BE2C (cell line): ENCODE measurements around the gene PANK1.

ENCODE experiments used
- DNase-seq: peaks from one replicate; pipeline ENCODE4 v3.0.0-alpha.2; 2020
- H3K27me3 ChIP-seq: fragments of 250-450 bp; sonication (Bioruptor Pico); 2 replicates; pipeline ENCODE4 v1.5.1; 2020; ENCODE audit warnings: mild to moderate bottlenecking
- H3K36me3 ChIP-seq: fragments of 250-450 bp; sonication (Bioruptor Pico); 2 replicates; pipeline ENCODE4 v1.5.1; 2020; ENCODE audit warnings: mild to moderate bottlenecking
- H3K4me1 ChIP-seq: fragments of 250-450 bp; sonication (Bioruptor Pico); 2 replicates; pipeline ENCODE4 v1.5.1; 2020
- H3K4me3 ChIP-seq: 2 replicates; pipeline ENCODE4 v1.5.1; 2011; ENCODE audit warnings: low read depth, low read length
- H3K9me3 ChIP-seq: fragments of 250-450 bp; sonication (Bioruptor Pico); 2 replicates; pipeline ENCODE4 v1.5.1; 2020
- TF ChIP-seq, protein P1 (sequence below): IDR thresholded peaks from 2 replicates; pipeline ENCODE4 v1.5.1; 2012; ENCODE audit warnings: mild to moderate bottlenecking, low read depth, low read length

Gene PANK1

DNA sequence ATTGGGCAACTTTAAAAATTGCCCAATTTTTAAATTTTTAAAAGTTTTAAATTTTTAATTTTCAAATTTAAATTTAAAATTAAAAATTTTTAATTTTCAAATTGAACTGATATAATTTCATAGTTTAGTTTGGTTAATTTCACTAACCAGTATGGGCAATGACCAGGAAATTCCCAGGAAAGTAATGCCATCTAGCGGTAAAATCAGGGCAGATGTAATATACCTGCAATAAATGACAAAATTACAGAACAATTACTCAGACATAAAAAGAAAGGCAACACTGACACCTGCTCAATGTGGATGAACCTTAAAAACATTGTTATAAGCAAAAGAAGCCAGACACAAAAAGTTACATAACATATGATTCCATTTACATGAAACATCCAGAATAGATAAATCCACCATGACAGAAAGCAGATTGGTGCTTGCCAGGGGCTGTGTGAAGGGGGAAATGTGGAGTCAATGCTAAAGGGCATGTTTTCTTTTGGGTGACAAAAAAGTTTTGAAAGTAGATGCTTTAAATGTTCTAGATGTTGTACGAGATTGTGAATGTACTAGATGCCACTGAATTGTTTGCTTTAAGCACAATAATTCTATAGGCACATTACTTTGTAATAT is 81.1 kb downstream of the PANK1 start:
- Histone ChIP-seq H3K4me3 (no peak overlapping the region), H3K36me3 (no peaks in the 10 kb centered on the region), H3K27me3 (peaks cover 2% of the 10 kb centered on the region; the same call in 1 of the 2 replicates), H3K9me3 (no peaks in the 10 kb centered on the region), H3K4me1 (no peaks in the 10 kb centered on the region)
- peak; percentile 15 for DNase-seq
- TF ChIP-seq, protein P1, sequence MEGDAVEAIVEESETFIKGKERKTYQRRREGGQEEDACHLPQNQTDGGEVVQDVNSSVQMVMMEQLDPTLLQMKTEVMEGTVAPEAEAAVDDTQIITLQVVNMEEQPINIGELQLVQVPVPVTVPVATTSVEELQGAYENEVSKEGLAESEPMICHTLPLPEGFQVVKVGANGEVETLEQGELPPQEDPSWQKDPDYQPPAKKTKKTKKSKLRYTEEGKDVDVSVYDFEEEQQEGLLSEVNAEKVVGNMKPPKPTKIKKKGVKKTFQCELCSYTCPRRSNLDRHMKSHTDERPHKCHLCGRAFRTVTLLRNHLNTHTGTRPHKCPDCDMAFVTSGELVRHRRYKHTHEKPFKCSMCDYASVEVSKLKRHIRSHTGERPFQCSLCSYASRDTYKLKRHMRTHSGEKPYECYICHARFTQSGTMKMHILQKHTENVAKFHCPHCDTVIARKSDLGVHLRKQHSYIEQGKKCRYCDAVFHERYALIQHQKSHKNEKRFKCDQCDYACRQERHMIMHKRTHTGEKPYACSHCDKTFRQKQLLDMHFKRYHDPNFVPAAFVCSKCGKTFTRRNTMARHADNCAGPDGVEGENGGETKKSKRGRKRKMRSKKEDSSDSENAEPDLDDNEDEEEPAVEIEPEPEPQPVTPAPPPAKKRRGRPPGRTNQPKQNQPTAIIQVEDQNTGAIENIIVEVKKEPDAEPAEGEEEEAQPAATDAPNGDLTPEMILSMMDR, result peak; percentile 70

DNA sequence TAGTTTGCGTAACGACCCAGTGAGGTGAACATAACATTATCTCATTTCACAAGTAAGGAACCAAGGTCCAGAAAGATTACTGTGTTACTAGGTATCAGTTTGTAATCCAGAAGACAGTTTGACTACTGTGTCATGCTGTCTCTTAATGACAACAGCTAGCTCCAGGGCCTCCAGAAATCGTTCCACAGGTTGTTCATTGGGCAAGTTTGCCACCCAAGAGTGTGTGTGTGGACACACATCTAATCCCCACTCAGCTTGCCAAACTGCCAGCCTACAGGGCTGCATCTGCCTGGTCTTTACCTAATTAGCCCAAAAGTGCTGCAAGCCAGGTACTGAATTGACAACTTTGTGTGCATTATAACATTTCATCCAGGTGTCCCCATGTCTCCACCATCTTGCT is 81.7 kb downstream of the PANK1 start:
- Histone ChIP-seq H3K9me3 (no peaks in the 10 kb centered on the region), H3K36me3 (no peaks in the 10 kb centered on the region), H3K27me3 (peaks cover 2% of the 10 kb centered on the region; the same call in 1 of the 2 replicates), H3K4me1 (no peaks in the 10 kb centered on the region), H3K4me3 (no peak overlapping the region)
- TF ChIP-seq, protein P1, result no peak
- DNase-seq, result no peak

DNA sequence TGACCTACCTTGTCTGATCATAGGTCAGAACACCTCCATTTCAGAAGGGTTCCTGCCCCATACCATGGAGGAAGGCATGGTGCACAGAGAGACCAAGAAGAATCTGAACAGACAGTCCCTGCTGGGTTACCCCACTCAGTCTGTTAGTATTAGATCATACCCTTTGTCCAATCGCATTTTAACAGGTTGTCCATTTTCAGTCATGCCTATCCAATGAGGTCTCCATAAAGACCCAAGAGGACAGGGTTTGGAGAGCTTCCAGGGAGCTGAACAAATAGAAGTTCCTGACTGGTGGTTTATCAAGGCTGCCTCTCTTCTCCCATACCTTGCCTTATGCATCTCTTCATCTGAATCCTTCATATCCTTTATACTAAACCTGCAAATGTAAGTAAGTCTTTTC is 88.4 kb downstream of the PANK1 start:
- H3K4me3 ChIP-seq, result no peak overlapping the region
- H3K4me1 ChIP-seq, result no peaks in the 10 kb centered on the region
- H3K36me3 ChIP-seq, result no peaks in the 10 kb centered on the region
- no peaks in the 10 kb centered on the region for H3K9me3 ChIP-seq
- H3K27me3 ChIP-seq, result no peaks in the 10 kb centered on the region
- DNase-seq, result no peak
- TF ChIP-seq, protein P1, result no peak

DNA sequence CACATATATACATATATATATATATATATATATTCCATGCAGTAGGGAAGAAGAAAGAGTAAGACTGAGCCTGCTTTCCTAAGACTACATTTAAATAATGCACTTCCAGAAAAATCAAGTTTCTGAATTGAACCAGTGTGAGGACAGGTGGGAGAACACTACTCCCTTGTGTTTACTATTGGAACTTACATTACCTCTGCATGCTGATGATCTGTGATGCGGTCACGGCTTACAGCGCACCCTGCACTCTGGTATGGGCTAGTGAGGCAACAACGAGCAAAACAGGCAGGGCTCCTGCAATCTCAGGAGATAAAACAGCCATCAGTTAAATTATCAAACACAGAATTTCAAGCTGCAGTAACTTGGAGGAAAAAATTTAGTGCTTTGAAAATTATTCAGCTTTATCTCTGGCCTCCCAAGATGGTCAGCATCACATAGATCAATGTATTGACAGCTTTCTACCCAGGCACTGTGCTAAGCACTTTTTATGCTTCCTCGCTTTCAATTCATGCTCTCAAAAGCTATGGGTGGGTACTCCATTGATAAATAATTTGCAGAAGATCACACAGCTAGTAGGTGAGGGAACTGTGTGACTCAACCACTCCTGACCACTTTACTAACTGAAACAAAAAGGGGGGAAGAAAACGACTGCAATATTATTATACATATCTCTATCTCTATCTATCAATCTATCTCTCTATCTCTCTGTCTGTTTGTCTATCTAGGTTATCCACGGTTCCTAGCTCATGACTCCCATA is 89.2 kb downstream of the PANK1 start:
- Histone ChIP-seq H3K36me3 (no peaks in the 10 kb centered on the region), H3K27me3 (no peaks in the 10 kb centered on the region), H3K4me3 (no peak overlapping the region), H3K4me1 (no peaks in the 10 kb centered on the region), H3K9me3 (no peaks in the 10 kb centered on the region)
- TF ChIP-seq, protein P1, result peak; percentile 19; the same call in 1 of the 2 replicates
- DNase-seq, result no peak

DNA sequence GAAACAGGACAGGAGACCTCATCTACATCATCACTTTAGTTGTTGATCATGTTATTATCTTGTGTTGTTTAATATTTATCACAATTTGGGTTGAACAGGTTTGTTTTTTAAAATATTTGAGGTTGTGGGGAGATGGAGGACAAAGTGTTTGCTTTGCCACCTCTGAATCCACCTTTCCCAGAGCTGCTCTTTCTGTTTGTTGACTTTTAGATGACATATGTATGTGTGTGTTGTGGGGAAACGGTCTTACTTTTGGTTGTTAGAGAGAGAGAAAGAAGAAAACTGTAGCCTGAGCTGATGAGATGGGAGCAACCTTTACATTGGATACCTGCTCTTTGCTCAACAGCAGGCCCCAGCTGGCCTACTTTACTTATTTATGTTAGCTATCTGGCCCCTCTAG is 90.6 kb downstream of the PANK1 start:
- H3K36me3 ChIP-seq, result no peaks in the 10 kb centered on the region
- no peak overlapping the region for H3K4me3 ChIP-seq
- H3K4me1 ChIP-seq, result no peaks in the 10 kb centered on the region
- H3K27me3 ChIP-seq, result no peaks in the 10 kb centered on the region
- no peak for DNase-seq
- TF ChIP-seq, protein P1, result no peak
- H3K9me3 ChIP-seq, result no peaks in the 10 kb centered on the region

DNA sequence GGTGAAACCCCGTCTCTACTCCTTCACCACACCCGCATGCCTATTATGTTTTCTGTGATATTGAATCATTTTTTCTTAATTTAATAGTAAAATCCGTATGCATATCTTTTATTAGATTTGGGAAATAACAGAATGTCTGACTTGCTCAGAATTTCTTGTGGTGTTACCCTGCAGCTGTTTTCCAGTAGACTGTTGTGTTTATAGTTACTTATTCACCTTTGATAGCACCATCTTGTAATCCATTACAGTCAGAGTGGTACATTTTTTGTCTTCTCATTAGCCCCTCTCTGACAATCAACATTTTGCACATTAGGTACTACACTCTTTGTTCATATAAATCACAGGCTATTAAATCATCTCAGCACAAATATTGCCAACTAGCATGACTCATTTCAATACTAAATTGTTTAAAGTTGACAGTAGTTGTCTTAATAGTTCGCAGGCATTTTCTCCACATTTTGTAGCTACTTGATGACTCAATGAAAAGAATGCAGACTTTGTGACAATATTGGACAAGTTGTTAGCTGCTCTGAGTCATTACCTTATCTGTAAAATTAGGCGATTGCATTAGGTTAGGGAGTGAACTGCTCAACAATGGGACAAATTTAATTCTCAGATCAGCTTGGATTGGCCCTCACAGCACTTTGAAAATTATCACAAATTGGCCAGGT is 91.8 kb downstream of the PANK1 start:
- H3K4me1 ChIP-seq, result no peaks in the 10 kb centered on the region
- no peaks in the 10 kb centered on the region for H3K9me3 ChIP-seq
- H3K27me3 ChIP-seq, result no peaks in the 10 kb centered on the region
- no peak for DNase-seq
- TF ChIP-seq, protein P1, result no peak
- H3K36me3 ChIP-seq, result no peaks in the 10 kb centered on the region
- no peak overlapping the region for H3K4me3 ChIP-seq
